Measurements from ENCODE around the gene DNAJC5.
A peak's percentile ranks its signal among the peaks of the same experiment; 100 is the strongest.
"Not testable (repeated sequence)": the region's sequence is repeated elsewhere in the genome, so short reads cannot be mapped to it uniquely, and the experiment has no call there.

Gene DNAJC5

GRCh38 chr20:63970714-63971431 is 75.9 kb downstream of the DNAJC5 start:
- DNase-seq, result no peak

- DNase-seq, result not testable (repeated sequence)
These were observed 77.0 kb downstream of the DNAJC5 start for GRCh38 chr20:63971960-63972311.

- DNase-seq, result no peak
These were observed 77.6 kb downstream of the DNAJC5 start for GRCh38 chr20:63972312-63973159.

GRCh38 chr20:63973160-63973479 is 78.2 kb downstream of the DNAJC5 start:
- no peak for DNase-seq

- peak; percentile 77 for DNase-seq
These were observed 78.9 kb downstream of the DNAJC5 start for GRCh38 chr20:63973636-63974401.

- no peak for DNase-seq
These were observed 79.7 kb downstream of the DNAJC5 start for GRCh38 chr20:63974402-63975200.

GRCh38 chr20:63976511-63976910 is 81.6 kb downstream of the DNAJC5 start:
- DNase-seq, result not testable (repeated sequence)

- no peak for DNase-seq
These were observed 82.2 kb downstream of the DNAJC5 start for GRCh38 chr20:63976980-63977738.

GRCh38 chr20:63977739-63978276 is 82.9 kb downstream of the DNAJC5 start:
- peak; percentile 51 for DNase-seq

GRCh38 chr20:63978319-63979228 is 83.6 kb downstream of the DNAJC5 start:
- DNase-seq, result peak; percentile 64

- no peak for DNase-seq
These were observed 84.3 kb downstream of the DNAJC5 start for GRCh38 chr20:63979229-63979556.

GRCh38 chr20:63979557-63980316 is 84.8 kb downstream of the DNAJC5 start, which contains the start of gene SAMD10:
SAMD10 (minus strand) TSS chr20:63979642; CDS start chr20:63979467, 175 bp downstream.
- DNase-seq, result peak; percentile 77

- peak; percentile 45 for DNase-seq
These were observed 85.4 kb downstream of the DNAJC5 start for GRCh38 chr20:63980317-63980805.

GRCh38 chr20:63980806-63981728 is 86.1 kb downstream of the DNAJC5 start, which contains the start of gene PRPF6:
PRPF6 (plus strand) TSS chr20:63981132; CDS start chr20:63981246, 114 bp downstream.
- DNase-seq, result peak; percentile 95

- DNase-seq, result no peak
These were observed 88.0 kb downstream of the DNAJC5 start for GRCh38 chr20:63982937-63983336.

Data from CD4-positive, alpha-beta T cell treated with Interleukin-10 for 1 hour (primary cell).